B cell (primary cell): ENCODE measurements around the gene ARHGAP15.

Experiments
- EZH2 ChIP-seq: IDR thresholded peaks from 2 replicates; pipeline ENCODE4 v1.6.1; 2012; ENCODE audit warnings: borderline replicate concordance, low read depth, mild to moderate bottlenecking, moderate library complexity, low read length; ENCODE audit not compliant: insufficient read depth, poor library complexity, severe bottlenecking
- TF ChIP-seq, protein P1 (sequence below): fragments of 200-600 bp; IDR thresholded peaks from one replicate; pipeline ENCODE4 v1.8.0; 2022; ENCODE audit warnings: antibody characterized with exemption, mild to moderate bottlenecking

DNA sequence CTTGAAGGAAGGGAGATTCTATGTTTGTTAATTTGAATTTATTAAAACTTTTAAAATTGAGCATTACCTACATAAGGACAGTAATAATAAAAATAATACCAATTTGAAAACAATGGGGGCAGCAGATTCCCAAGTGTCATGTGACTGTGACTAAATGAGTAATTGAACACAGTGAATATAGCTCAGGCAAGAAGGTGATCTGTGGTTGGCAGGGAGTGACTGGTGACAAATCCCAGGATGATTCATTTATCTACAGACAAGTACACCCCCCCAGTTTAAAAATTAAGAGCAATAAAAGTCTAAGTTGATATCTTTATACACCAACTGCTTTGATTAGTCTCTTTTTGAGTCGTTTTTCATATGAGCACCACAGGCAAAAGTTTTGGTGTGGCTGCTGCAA lies 299.5 kb downstream of the ARHGAP15 start:
- TF ChIP-seq, protein P1, sequence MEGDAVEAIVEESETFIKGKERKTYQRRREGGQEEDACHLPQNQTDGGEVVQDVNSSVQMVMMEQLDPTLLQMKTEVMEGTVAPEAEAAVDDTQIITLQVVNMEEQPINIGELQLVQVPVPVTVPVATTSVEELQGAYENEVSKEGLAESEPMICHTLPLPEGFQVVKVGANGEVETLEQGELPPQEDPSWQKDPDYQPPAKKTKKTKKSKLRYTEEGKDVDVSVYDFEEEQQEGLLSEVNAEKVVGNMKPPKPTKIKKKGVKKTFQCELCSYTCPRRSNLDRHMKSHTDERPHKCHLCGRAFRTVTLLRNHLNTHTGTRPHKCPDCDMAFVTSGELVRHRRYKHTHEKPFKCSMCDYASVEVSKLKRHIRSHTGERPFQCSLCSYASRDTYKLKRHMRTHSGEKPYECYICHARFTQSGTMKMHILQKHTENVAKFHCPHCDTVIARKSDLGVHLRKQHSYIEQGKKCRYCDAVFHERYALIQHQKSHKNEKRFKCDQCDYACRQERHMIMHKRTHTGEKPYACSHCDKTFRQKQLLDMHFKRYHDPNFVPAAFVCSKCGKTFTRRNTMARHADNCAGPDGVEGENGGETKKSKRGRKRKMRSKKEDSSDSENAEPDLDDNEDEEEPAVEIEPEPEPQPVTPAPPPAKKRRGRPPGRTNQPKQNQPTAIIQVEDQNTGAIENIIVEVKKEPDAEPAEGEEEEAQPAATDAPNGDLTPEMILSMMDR: no peak
- no peak for TF ChIP-seq EZH2
